HFF-Myc (cell line): ENCODE results near the gene DTX3.

Source experiments
- DNase-seq: peaks from one replicate; pipeline ENCODE4 v3.0.0-alpha.2; 2011; ENCODE audit warnings: low read depth; ENCODE audit errors: extremely low read depth
- H3K4me3 ChIP-seq: replicated peaks from 2 replicates; pipeline ENCODE4 v1.5.1; 2011; ENCODE audit warnings: low read depth, mild to moderate bottlenecking, control low read depth, low read length
- CTCF ChIP-seq: IDR thresholded peaks from 2 replicates; pipeline ENCODE4 v1.5.1; 2012; ENCODE audit warnings: mild to moderate bottlenecking, low read depth, low read length, control low read depth; ENCODE audit errors: missing control alignments

Gene DTX3

GRCh38 chr12:57657744-57658143 lies 53.1 kb downstream of the DTX3 start:
- TF ChIP-seq CTCF = no peak
- no peak overlapping the region for H3K4me3 ChIP-seq
- DNase-seq = no peak

DNA sequence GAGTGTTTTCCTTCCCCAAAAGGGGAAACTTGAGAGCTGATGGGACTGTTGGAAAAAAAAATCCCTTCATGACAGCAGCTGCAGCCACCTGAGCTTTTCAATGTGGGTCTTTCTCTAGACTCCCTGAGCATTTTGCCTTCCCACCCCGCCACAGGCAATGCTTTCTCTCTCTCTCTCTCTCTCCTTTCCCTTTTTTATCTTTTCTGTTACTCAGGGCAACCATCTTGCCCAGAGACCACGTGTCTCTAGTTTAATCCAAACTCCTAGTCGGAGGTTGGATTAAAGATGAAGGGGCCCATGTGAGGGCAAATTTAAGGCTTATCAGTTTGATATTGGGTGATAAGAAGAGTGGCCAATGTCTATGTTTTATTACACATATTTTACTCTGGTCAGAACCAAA lies 54.3 kb downstream of the DTX3 start:
- no peak for DNase-seq
- no peak for TF ChIP-seq CTCF
- H3K4me3 ChIP-seq = no peak overlapping the region
